Measurements from ENCODE around the gene PDE4D. TPM values are rescaled to one million over a fixed set of nuclear protein-coding genes. Genes with fewer than 3 reads are reported as not detected.

The PDE4D gene
- total RNA-seq = 46.9 TPM

DNA sequence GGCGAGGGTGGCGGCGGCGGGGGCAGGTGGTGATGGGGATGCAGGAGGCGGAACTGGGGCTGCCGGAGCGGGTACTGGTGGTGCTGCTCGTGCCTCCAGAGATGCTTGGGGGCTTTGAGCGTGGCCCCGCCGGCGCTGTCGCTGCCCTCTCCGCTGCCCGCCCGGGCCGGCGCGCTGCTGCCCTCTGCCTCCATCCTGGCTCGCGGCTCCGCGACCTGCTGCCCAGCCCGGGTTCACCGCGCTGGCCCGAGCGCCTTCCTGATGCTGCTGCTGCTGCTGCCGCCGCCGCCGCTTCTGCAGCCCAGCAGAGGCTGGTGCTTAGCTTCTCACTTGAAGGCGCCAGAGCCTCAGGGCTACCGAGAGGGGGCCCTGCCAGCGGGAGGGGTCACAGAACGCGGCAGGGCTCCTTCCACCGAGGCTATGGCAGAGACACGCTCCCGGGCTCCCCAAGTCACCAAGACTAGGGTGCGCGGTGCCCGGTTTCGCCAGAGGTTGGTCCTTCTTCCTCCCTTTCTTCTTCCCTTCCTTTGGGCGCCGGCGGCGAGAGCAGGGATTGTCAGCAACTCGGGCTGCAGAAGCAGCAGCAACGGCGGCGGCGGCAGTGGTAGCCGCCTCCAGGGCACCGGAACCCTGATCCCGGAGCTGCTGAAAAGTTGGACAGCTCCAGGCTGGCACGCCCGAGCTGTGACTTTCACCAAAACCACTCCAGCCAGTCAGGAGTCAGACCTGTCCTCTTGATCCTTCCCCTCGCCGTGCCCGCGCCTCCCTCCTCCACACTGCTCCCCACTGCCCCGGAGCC is at the start of gene PDE4D:
TSS of gene PDE4D (minus strand) at position 298 of the 799 bp plus-strand sequence.
- DNase-seq (ENCODE audit: low spot score) = peak; percentile 60

DNA sequence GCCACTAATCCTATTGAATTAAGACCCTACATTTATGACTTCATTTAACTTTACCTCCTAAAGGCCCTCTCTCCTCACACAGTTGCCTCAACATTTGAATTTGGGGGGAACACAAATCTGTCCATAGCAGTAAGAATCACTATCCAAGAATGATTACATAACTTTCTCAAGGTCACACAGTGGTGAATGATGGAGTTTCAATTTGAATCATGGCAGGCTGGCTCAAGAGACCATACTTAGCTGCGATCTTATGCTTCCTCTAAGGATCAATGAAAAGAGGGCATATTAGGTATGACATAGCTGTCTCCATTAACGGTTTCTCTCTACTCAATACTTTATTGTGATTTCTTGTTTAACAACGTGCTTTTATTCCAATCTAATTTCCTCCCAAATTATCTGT is 44.1 kb upstream of the PDE4D start:
- DNase-seq (ENCODE audit: low spot score) = no peak

DNA sequence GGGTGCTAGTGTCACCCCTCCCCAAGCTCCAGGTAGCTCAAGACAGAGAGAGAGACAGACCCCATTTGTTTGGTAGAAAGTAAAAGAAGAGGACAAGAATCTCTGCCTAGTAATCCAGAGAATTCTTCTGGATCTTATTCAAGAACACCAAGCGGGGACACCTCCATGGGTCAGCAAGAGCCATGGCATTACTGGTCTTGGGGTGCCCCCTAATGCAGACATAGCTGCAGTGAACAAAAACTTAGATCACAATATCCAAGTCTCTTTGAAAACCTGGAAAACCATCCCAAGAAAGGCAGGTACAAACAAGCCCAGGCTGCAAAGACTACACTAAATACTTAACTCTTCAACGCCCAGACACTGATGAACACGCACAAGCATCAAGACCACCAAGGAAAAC is 29.9 kb upstream of the PDE4D start:
- no peak for DNase-seq (ENCODE audit: low spot score)

DNA sequence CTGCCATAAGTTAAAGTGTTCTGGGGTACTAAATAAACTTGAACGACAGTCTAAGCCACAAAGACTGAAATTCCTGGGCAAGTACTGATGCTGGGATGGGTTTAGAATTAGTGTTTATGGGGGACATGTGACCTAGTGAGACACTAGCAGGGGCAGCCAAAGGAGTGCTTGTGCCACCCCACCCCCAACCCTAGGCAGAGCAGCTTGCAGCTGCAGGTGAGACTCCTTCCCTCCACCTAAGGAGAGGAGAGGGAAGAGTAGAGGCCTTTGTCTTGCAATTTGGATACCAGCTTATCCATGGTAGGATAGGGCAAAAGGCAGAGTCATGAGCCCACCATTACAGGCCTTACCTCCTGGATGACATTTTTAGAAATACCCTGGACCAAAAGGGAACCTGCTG is 28.7 kb upstream of the PDE4D start:
- DNase-seq (ENCODE audit: low spot score) = no peak

DNA sequence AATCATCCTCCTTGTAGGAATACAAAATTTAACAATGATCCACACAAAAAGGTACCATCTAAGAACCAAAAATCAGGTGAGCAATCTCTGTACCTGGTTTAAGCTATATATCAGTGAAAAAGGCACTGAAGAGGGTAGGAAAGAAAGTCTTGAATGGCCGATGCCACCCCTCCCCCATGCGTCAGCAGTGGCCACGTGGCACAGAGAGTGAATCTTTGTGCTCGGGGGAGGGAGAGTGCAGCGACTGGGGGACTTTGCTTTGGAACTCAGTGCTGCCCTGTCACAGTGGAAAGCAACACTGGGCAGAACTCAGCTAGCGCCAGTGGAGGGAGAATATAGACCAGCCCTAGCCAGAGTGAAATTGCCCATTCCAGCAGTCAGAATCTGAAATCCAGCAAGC is 28.3 kb upstream of the PDE4D start:
- no peak for DNase-seq (ENCODE audit: low spot score)

DNA sequence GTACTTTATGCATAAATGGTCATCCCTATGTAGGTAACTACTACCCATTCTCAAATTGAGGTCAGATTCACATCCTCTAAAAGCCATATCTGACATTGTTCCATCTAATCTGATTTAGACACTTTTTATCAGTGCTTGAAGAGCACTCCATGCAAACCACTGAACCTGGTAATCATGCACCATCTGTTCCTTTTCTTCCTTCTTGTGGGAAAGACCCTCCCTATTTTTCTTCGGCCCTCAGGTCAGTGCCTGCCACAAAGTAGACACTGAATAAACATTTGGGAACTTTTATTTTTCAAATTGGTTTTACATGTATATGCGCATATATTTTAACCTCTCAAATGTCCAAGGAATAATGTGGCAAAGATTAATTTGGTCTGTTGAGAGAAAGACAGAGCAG is 26.0 kb upstream of the PDE4D start:
- no peak for DNase-seq (ENCODE audit: low spot score)

DNA sequence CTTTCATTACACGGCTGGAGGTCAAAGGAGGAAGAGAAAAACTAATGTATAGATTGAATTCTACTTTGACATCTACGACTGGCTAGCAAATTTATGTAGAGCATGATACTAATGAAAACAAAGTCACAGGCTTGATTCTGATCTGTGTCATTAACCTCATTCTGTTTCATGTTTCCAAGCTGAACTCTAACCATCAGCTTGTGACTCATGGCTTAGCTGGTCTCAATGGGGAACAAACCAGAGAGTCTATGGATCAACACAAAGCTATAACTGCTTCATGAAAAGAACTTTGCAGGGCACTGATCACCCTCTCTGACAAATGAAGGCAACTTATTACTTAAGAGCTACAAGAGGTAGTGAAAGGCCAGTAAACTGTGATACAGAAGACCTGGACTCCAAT is 23.6 kb upstream of the PDE4D start:
- no peak for DNase-seq (ENCODE audit: low spot score)

DNA sequence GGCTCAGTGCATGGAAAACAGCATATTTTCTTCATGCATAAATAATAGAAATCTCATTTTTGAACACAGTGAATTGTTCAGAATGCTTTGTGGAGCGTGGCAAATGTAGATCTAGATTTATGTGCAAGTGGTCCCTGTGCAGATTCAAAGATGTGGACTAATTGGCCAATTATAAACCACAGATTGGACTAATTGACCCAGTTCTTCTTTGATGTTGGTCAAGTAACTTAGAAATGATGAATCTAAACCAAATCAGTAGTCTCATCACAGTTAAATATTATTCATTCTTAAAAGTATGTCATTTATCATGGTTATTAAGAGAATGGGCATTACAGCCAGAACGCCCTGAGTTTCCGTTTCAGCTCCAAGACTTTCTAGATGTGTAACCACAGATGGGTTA is 11.7 kb upstream of the PDE4D start:
- no peak for DNase-seq (ENCODE audit: low spot score)

DNA sequence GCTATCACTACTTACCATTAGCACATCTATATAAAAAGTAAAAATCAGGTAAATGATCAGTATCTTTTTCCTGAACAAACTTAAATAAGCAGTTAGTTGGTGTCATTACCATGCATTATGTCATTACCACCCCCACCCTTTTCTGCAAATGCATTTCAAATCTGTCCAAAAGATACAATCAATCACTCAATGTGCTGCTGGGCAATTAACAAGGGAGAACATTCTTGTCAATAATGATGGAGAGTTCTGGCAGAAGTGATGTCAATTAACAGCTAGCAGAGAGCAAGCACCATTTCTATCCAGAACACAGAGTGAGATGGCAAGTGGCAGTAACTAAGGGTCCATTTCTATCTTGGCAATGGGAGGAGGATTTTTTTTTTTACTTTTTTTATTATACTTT is 3.5 kb upstream of the PDE4D start:
- DNase-seq (ENCODE audit: low spot score) = no peak

DNA sequence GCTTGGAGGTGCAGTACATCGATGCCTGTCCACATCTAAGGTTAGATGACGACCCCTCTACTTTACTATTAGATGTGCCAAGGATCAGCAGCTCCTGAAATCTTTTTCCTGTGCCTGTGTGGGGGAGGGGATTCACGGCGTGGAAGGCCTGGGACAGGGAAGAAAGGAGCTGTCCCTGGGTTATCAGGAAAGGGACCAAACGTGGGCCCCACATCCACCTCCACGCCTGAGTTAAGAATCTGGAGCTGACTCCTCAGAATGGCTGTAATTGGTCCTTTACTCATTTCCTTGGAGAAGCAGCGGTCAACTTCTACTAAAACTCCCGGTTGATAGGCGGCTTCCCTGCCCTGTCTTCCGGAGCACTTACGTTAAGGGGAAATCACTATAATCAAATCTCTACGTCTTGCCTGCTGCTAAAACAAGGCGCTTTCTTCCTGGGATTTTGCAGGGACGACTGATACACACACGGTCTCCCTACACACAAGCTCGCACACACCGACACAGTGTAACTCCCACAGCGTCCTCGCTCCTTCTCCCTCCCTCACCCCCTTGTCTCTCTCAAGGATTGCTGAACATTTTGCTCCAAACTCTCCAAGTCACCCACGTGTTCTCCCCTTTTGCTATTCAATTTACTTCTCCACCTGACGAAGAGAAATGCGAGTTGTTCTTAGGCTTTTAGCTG is 1.4 kb downstream of the PDE4D start:
- DNase-seq (ENCODE audit: low spot score) = no peak

DNA sequence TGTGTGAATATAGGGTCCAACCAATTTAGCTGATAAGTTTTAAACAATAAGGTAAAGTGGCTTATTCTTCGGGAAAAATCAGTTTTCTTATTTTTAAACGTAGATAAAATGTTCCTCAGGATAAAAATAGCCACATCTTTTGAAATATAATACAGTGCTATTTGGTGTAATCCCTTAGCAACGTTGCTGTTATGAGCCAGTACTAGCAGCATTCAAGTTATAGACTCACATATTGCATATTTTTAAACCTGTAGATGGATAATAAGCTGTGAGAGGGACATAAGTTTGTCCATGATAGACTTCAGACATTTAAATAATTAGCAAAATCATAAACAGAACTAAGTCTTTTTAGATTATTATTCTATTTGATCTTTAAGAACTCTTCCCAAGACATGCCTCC is 6.3 kb downstream of the PDE4D start:
- no peak for DNase-seq (ENCODE audit: low spot score)

DNA sequence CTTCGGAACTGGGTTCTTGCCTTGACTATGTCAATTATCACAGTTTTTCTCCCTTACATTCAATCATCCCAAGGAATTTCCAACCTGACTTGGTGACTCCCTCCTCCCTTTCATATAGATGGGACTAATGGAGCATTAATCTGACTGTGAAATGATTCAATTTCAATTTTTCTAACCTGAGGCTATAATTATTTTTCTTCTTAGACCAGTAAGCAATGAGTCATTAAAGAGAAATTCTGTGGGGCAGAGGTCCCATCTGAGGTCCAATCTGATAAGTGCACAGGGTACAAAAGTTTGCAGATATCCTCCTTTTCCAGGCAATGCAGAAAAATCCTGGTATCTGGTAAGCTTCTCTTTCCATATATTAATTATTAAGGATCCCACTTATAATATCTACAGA is 18.9 kb downstream of the PDE4D start:
- DNase-seq (ENCODE audit: low spot score) = no peak

DNA sequence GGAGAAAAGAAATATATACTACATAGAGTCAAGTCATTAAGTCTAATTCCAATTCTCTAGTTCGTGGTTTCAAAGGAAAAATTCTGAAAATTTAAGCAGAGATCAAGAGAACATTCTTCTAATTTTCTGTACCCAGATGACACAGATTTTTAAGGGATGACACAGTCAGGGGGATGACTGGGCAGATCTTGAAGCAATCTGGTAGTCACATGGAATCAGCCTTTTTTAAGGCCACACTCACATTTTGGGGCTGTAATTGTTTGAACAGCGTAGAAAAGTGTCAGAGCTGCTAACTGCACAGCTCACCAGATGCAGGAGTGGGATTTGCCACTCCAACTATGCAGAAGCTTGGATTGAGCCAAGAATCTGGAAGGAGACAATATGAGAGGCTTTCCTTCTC is 20.4 kb downstream of the PDE4D start:
- no peak for DNase-seq (ENCODE audit: low spot score)

DNA sequence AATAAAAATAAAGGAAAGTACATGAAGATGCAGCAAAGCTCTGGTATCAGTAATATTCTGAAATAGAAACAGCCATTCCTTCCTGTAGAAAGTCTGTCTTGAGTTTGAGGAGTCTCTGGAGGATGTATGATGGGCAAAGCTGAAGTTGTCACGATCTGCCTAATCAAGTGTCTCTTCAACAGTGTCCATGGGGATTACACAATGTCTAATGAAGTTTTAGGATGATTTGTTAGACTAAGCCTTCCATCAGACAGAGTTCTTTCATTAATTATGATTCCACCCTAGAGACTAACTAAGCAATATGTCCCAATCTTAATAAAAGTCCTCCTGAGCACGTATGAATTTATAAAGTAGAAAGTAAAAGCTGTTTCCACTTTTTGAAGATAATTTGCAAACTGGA is 26.9 kb downstream of the PDE4D start:
- DNase-seq (ENCODE audit: low spot score) = no peak

DNA sequence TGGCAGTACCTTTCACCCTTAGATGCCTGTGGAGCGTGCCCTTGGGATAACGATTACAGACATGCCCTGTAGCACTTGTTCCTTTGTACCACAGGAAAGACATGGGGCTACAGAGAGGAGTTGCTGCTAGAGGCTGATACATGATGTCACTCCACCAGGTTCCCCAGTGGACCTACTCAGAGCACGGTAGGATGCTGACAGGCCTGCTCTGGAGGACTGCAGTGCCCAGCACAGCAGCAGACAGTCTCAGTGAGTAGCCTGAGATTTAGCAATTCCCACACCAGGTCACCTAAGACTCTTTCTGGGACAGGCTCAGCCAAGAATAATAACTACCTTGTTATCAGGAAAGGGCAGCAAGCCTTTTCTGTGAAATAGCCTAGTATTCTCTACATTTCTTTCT is 28.8 kb downstream of the PDE4D start:
- no peak for DNase-seq (ENCODE audit: low spot score)

DNA sequence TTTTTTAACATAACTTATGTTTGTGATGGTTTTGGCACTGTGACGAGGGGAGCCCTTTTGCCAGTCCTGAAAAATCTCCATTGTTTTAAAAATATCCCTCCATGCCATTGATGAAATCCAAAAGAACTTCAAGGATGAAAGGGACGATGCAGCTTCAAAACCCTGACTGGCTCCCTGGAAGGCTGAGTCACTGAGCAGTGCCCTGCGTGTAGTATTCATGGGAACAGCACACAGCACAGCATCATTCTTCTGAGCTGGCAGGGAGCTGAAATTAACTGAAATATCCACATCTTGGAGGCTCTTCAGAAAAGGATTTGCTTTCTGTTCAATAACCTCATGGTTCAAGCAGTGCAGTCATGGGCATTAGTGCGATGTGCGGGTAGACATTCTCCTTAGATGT is 29.7 kb downstream of the PDE4D start:
- no peak for DNase-seq (ENCODE audit: low spot score)

DNA sequence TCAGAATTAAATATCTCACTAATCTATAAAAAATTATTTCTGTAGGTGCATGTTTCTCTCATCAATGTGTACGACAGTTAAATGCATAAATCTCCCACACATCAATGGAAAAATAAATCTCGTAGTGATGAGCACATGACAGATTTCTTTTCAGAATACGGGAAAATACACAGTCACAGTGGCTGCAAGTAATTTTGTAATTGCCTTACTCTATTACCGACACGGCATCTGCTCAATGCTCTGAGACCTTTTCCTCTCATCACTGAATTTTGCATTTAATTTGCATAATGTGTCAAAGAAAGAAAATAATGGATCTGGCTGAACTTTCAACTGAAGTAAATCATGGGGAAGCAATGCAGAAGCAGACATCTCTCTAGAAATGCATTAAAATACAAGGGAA is 37.2 kb downstream of the PDE4D start:
- DNase-seq (ENCODE audit: low spot score) = no peak

DNA sequence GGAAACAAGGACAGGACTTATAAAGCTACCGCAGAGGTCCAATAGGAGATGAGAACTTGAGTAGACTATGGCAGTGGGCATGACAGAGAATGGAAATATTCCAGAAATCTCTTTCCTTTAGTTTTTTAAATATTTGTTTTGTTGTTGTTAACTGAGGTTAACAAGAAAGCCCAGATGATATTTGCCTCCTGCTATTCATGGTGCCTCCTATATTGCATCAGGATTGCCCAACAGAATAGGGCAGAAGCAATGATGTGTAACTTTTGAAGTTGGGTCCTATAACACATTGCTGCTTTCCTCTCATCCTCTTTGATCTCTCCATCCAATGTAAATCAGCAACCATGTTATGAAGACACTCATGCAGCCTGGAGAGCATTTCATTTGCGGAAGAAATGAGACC is 42.8 kb downstream of the PDE4D start:
- no peak for DNase-seq (ENCODE audit: low spot score)

DNA sequence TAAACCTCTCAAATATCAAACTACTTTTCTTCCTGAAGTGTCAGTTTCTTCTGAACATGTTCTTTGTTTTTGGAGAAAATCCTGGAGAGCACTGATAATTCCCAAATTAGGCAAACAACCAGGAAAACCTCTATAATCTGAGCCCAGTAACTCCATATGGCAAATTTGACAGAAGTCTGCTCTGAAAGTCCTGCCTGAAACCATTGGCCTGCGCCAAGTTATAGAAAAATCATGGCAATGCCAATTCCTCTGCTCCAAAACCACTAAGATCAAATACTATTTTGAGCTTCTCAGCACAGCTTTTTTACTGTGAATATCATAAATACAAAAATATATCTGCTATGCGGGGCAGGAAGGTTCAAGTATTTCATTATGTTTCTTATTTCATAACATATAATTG is 45.9 kb downstream of the PDE4D start:
- DNase-seq (ENCODE audit: low spot score) = no peak

DNA sequence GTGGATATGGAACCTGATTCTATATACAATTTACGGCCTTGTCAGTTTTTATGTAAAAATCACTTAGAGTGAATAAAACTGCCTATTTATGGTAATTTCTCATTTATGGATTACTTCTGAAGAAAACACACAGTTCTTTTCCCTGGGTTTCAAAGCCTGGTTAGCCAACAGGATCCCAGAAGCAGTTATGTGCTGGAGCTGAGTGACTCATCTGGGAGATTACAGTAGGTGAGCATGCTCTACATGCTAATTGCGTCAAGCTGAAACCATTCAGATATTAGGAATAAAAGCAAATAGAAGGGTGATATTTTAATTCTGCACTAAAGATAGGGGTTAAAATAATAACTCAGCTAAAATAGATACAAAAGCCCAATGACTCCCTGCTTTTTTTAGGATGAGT is 47.8 kb downstream of the PDE4D start:
- DNase-seq (ENCODE audit: low spot score) = no peak

DNA sequence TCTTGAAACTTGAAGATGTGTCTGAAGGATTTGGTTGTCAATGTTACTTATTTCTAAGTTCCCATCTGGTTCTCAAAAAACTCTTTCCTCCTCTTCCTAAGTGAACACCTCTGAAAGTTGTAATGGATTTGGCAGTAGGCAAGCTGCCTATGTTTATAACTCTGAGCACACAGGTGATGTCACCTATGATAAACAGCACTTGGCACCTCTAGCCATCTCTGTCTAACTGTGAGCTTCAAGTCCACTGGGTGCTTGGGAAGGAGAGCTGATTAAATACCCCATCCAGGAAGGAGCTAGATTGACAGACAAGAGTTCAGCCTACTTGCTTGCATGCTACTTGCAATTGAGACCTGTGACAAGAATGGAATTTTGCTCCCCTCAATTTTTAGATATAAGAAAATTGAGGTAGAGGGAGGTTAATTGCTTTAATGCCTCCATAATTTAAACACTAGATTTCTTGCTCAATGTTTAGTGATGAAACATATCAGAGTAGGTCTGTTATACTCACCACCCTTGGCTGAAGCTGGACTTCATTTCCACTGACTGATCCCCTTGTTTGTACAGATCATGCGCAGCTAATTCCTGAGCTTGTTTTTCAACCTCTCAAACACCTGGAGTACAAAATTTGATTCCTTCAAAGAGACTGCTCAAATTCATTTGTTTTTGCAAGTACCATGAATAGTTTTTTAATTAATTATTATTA is 49.9 kb downstream of the PDE4D start:
- DNase-seq (ENCODE audit: low spot score) = no peak

DNA sequence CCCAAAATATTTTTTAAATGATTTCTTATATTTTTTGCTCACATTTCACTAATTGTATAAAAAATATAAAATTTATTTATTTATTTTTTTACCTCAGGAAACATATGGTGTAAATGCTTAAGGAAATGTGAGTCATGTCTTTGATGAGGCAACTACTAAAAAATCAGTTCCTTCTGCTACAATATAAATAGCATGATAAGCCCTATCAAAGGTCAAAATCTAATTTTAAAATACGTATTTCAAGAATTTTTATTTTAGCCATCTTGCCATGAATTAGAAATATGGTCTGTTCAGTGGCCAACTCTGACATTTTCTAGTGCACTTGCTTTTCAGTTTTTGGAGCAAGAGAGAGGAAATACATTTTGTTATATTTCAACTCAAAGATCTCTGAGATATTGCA is 50.5 kb downstream of the PDE4D start:
- no peak for DNase-seq (ENCODE audit: low spot score)

DNA sequence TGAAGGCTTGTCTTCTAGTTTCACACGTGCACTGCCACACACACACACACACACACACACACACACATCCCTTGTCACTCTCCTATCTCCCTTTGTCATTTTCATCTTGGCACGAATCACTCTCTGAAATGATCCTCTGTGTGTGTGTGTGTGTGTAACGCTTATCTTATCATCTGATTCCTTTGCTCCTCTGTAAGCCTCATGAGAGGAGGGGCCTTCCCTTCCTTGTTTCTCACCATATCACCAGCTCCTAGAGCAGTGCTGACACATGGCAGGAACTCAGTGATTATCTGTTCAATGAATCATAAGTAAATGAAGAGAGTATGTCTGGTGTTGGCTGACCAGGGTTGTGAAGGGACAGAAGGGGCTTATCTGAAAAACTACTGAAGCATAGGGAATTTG is 53.3 kb downstream of the PDE4D start:
- DNase-seq (ENCODE audit: low spot score) = peak; percentile 29
